Mononuclear cell (primary cell): ENCODE measurements around the gene PRR36. TPM values are rescaled to one million over a fixed set of nuclear protein-coding genes. Genes with fewer than 3 reads are reported as not detected.

ENCODE experiments used
- H3K27me3 ChIP-seq: 2 replicates; pipeline ENCODE4 v1.6.0; 2011; ENCODE audit warnings: low read length, control low read depth; ENCODE audit not compliant: insufficient read depth
- H3K4me1 ChIP-seq: 2 replicates; pipeline ENCODE4 v1.5.1; 2011; ENCODE audit warnings: mild to moderate bottlenecking, low read length, control low read depth; ENCODE audit not compliant: insufficient read depth
- H3K4me3 ChIP-seq: 2 replicates; pipeline ENCODE4 v1.5.1; 2011; ENCODE audit warnings: mild to moderate bottlenecking, low read length, moderate library complexity
- H3K9me3 ChIP-seq: 2 replicates; pipeline ENCODE4 v1.5.1; 2011; ENCODE audit warnings: low read depth, mild to moderate bottlenecking, control low read depth, low read length
- total RNA-seq: library from RNA; depleted of rRNA; stranded (reverse); fragments of >200 nt; gene quantifications from one replicate; pipeline ENCODE4 v1.2.3, GENCODE V29; 2012

The PRR36 gene
- total RNA-seq, 1 donor: 0.10 TPM

- H3K27me3 ChIP-seq: no peaks in the 10 kb centered on the region
- H3K4me1 ChIP-seq: peaks cover 29% of the 10 kb centered on the region
- no peak overlapping the region for H3K4me3 ChIP-seq
- H3K9me3 ChIP-seq: no peaks in the 10 kb centered on the region
Measured at GRCh38 chr19:7907544-7907943, 33.4 kb upstream of the PRR36 start.

DNA sequence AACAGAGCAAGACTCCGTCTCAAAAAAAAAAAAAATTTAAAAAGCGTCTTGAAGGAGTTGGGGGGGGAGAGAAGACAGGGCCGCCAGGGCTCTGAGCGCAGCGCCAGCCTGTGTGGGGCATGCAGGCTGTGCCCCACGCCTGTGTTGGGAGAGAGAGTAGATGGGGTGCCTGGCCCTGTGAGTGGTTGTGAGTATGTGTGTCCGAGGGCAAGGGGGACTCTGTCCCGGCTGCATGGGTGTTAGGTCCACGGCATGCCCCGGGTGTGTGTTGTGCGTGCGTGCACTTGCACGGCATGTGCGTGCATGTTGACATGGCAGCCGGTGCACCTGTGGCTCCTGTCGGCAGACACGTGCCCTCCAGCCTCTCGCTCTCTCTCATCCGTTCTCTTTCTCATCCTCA is 32.9 kb upstream of the PRR36 start:
- Histone ChIP-seq H3K9me3 (no peaks in the 10 kb centered on the region), H3K27me3 (no peaks in the 10 kb centered on the region), H3K4me1 (peaks cover 31% of the 10 kb centered on the region), H3K4me3 (no peak overlapping the region)

DNA sequence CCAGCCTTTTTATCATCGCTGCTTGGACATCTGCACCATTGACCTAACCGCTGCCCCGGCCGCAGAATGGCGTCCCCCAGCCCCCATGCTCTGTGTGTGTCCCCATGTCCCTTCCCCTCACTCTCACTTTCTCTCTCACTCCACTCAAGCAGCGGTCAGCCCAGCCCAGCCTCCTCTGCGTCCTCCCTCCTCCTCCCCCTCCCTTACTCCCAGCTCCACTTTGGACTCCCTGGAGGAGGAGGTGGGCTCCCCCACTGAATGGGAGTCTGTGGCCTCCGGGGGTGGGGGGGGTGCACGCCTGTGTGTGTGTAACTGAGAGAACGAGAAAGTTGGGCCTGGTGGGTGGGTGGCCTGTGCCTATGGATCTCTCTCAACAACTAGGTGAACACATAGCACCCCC is 31.7 kb upstream of the PRR36 start:
- Histone ChIP-seq H3K9me3 (no peaks in the 10 kb centered on the region), H3K27me3 (no peaks in the 10 kb centered on the region), H3K4me1 (peaks cover 31% of the 10 kb centered on the region), H3K4me3 (no peak overlapping the region)

- H3K4me1 ChIP-seq: peaks cover 31% of the 10 kb centered on the region
- H3K27me3 ChIP-seq: no peaks in the 10 kb centered on the region
- no peak overlapping the region for H3K4me3 ChIP-seq
- no peaks in the 10 kb centered on the region for H3K9me3 ChIP-seq
Measured at GRCh38 chr19:7905268-7905667, 31.1 kb upstream of the PRR36 start.

DNA sequence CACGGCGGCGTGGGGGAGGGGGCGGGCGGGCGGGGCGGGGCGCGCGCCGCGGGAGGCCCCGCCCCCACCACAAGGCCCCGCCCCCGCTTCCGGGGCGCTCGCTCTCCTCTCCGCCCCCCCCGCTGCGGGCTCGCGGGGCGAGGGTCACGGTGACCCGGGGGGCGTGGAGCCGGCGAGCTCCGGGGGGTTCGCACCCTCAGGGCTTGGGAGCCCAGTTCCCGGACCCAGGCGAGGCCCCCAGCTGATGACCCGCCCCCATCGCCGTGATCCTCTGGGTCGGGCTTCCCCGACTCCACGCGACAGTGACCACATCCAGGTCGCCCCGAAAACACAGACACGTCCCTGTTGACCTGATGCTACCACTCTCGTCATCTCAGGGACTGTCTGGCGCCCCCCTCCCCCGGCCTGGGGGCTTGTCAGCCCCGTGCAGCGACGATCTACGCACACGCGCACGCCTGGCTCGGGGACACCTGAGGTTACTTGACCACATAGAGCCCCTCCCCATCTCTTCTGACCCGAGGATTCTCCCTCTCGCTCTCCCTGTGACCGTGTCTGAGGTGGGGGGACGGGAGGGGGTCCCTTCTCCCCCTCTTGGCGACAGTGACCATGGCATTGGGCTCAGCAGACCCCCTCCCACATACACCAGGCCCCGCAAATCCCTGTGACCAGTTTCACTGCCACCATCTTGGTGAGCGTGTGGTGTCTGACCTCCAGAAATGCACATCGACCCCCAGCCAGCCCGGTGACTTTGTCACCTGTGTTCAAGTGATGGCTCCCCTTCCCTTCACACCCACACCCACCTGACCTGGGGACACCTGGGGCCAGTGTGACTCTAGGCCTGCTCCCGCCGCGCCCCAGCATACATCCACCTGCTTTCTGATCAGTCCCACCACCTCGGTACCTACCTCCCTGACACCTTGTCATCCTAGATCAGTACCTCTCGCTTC is 30.2 kb upstream of the PRR36 start:
- H3K4me3 ChIP-seq: peak overlapping the region; percentile 63
- H3K9me3 ChIP-seq: no peaks in the 10 kb centered on the region
- peaks cover 31% of the 10 kb centered on the region for H3K4me1 ChIP-seq
- H3K27me3 ChIP-seq: no peaks in the 10 kb centered on the region

GRCh38 chr19:7903244-7904073 is 29.3 kb upstream of the PRR36 start, which contains the start of gene MAP2K7:
Gene MAP2K7 (plus strand): TSS chr19:7903877. CDS start chr19:7903945, 68 bp downstream.
- Histone ChIP-seq H3K27me3 (no peaks in the 10 kb centered on the region), H3K9me3 (no peaks in the 10 kb centered on the region), H3K4me1 (peaks cover 31% of the 10 kb centered on the region), H3K4me3 (peak within 1 kb of the TSS; percentile 63)

- Histone ChIP-seq H3K27me3 (no peaks in the 10 kb centered on the region), H3K4me3 (peak overlapping the region; percentile 63), H3K4me1 (peaks cover 31% of the 10 kb centered on the region), H3K9me3 (no peaks in the 10 kb centered on the region)
Measured at GRCh38 chr19:7902796-7903243, 28.6 kb upstream of the PRR36 start.

- Histone ChIP-seq H3K4me1 (peaks cover 31% of the 10 kb centered on the region), H3K27me3 (no peaks in the 10 kb centered on the region), H3K9me3 (no peaks in the 10 kb centered on the region), H3K4me3 (no peak overlapping the region)
Measured at GRCh38 chr19:7901337-7901736, 27.1 kb upstream of the PRR36 start.

DNA sequence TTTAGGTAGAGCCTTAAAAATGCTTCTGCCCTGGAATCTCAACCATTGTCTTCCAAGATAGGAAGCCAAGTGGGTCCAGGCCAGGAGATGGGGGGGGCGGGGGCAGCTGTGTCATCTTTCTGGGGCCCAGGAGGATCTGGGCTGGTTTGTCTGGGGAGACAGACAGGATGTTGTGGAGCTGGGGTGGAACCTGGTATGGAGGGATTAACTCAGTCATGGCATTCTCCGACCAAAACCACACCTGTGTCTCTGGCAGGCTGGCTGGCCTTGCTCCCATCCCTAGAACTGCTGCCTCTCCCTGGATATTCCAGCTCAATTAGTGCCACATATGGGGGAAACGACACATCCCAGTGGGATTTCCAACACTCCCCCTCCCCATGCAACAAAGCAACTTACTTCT is 26.7 kb upstream of the PRR36 start:
- H3K9me3 ChIP-seq: no peaks in the 10 kb centered on the region
- H3K27me3 ChIP-seq: no peaks in the 10 kb centered on the region
- H3K4me1 ChIP-seq: peaks cover 28% of the 10 kb centered on the region
- no peak overlapping the region for H3K4me3 ChIP-seq

- Histone ChIP-seq H3K4me1 (peaks cover 23% of the 10 kb centered on the region), H3K4me3 (no peak overlapping the region), H3K27me3 (no peaks in the 10 kb centered on the region), H3K9me3 (no peaks in the 10 kb centered on the region)
Measured at GRCh38 chr19:7900401-7900870, 26.2 kb upstream of the PRR36 start.

- H3K4me1 ChIP-seq: peaks cover 17% of the 10 kb centered on the region
- no peaks in the 10 kb centered on the region for H3K27me3 ChIP-seq
- no peaks in the 10 kb centered on the region for H3K9me3 ChIP-seq
- H3K4me3 ChIP-seq: no peak overlapping the region
Measured at GRCh38 chr19:7899751-7900378, 25.7 kb upstream of the PRR36 start.

- H3K4me1 ChIP-seq: peaks cover 10% of the 10 kb centered on the region
- H3K4me3 ChIP-seq: no peak overlapping the region
- no peaks in the 10 kb centered on the region for H3K9me3 ChIP-seq
- no peaks in the 10 kb centered on the region for H3K27me3 ChIP-seq
Measured at GRCh38 chr19:7898967-7899366, 24.8 kb upstream of the PRR36 start.

DNA sequence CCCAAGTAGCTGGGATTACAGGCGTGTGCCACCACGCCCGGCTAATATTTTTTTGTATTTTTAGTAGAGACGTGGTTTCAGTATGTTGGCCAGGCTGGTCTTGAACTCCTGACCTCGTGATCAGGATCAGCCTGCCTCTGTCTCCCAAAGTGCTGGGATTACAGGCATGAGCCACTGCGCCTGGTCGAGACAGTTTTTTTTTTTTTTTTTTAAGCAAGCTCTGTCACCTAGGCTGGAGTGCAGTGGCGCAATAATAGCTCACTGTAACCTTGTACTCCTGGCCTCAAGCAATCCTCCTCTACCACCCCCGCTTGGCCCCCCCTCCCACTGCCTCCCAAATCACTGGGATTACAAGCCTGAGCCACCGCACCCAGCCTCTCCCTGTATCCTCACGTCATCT is 23.1 kb upstream of the PRR36 start:
- H3K4me3 ChIP-seq: no peak overlapping the region
- no peaks in the 10 kb centered on the region for H3K9me3 ChIP-seq
- H3K4me1 ChIP-seq: no peaks in the 10 kb centered on the region
- H3K27me3 ChIP-seq: no peaks in the 10 kb centered on the region

GRCh38 chr19:7895565-7895964 is 21.4 kb upstream of the PRR36 start:
- Histone ChIP-seq H3K27me3 (no peaks in the 10 kb centered on the region), H3K4me1 (no peaks in the 10 kb centered on the region), H3K4me3 (no peak overlapping the region), H3K9me3 (no peaks in the 10 kb centered on the region)
